Panc1 (cell line): ENCODE results near the gene UCP3. TPM values are rescaled to one million over a fixed set of nuclear protein-coding genes. Genes with fewer than 3 reads are reported as not detected.

Experiments
- ATAC-seq: fragments of 200-7000 bp; cut with Tn5 transposase; 2 replicates; pipeline ENCODE4 v1.9.1; 2020; ENCODE audit warnings: mild to moderate bottlenecking, moderate library complexity
- BruUV-seq: library from RNA; stranded (reverse); fragments of 400-500 nt; replicated peaks from 2 replicates; lab custom pipeline; 2021; lab: Mats Ljungman, UMichigan
- CTCF ChIA-PET: fragments of 300-600 bp; sonication (Branson Sonifier 250); formaldehyde crosslinking; loops from one replicate; lab custom pipeline; 2022; ENCODE audit warnings: antibody characterized with exemption; lab: Charles Lee
- POLR2A ChIA-PET: fragments of 300-600 bp; sonication (Branson Sonifier 250); formaldehyde crosslinking; loops from one replicate; lab custom pipeline; 2022; ENCODE audit warnings: antibody characterized with exemption; lab: Charles Lee
- DNase-seq: peaks from one replicate; pipeline ENCODE4 v3.0.0-alpha.2; 2010; ENCODE audit warnings: low read depth, low spot score
- H3K27ac ChIP-seq: 2 replicates; pipeline ENCODE4 v1.5.1; 2011; ENCODE audit warnings: mild to moderate bottlenecking, low read length, inconsistent platforms
- H3K27me3 ChIP-seq: fragments of 200-500 bp; sonication (Bioruptor generic); 2 replicates; pipeline ENCODE4 v1.6.0; 2014; ENCODE audit warnings: low read length, inconsistent platforms; ENCODE audit not compliant: control insufficient read depth, insufficient read depth
- H3K36me3 ChIP-seq: fragments of 200-500 bp; sonication (Bioruptor generic); 2 replicates; pipeline ENCODE4 v1.5.1; 2014; ENCODE audit warnings: inconsistent platforms, mild to moderate bottlenecking, low read length, moderate library complexity; ENCODE audit not compliant: control insufficient read depth, insufficient read depth
- H3K4me1 ChIP-seq: 2 replicates; pipeline ENCODE4 v1.5.1; 2011; ENCODE audit warnings: inconsistent platforms, mild to moderate bottlenecking, low read length, moderate library complexity; ENCODE audit not compliant: control insufficient read depth, insufficient read depth
- H3K4me3 ChIP-seq, 2 experiments: 2 replicates each; pipeline ENCODE4 v1.5.1; 2011 to 2012; ENCODE audit warnings: low read depth in 2 of 2, low read length in 2 of 2, mild to moderate bottlenecking in 2 of 2, inconsistent platforms in 1 of 2, moderate library complexity in 1 of 2
- H3K9me3 ChIP-seq: fragments of 200-500 bp; sonication (Bioruptor generic); 2 replicates; pipeline ENCODE4 v1.5.1; 2014; ENCODE audit warnings: low read depth, mild to moderate bottlenecking, inconsistent platforms, low read length, moderate library complexity; ENCODE audit not compliant: control insufficient read depth, insufficient read depth
- CTCF ChIP-seq: fragments of 450-650 bp; IDR thresholded peaks from 2 replicates; pipeline ENCODE4 v1.5.1; 2017; ENCODE audit warnings: mild to moderate bottlenecking
- POLR2AphosphoS5 ChIP-seq: IDR thresholded peaks from 2 replicates; pipeline ENCODE4 v1.6.1; 2012; ENCODE audit warnings: mild to moderate bottlenecking, low read depth, low read length, moderate library complexity
- REST ChIP-seq, 2 experiments: IDR thresholded peaks; 2 replicates each; pipeline ENCODE4 v1.6.1; 2011 to 2012; ENCODE audit warnings: low read depth in 2 of 2, control low read depth in 1 of 2, low read length in 1 of 2, mild to moderate bottlenecking in 1 of 2, moderate library complexity in 1 of 2; ENCODE audit not compliant: insufficient read depth in 1 of 2
- SIN3A ChIP-seq: IDR thresholded peaks from 2 replicates; pipeline ENCODE4 v1.6.1; 2012; ENCODE audit warnings: low read depth, mild to moderate bottlenecking, low read length, moderate library complexity, borderline replicate concordance; ENCODE audit not compliant: insufficient read depth
- TCF7L2 ChIP-seq: IDR thresholded peaks from 2 replicates; pipeline ENCODE4 v1.6.1; 2011; ENCODE audit warnings: mild to moderate bottlenecking, low read depth, low read length, inconsistent platforms
- in situ Hi-C: cut with HindIII; loops from 2 replicates; pipeline ENCODE4 v1.10.0; 2016; ENCODE audit warnings: low sequenced_read_pairs, low pct_unique_long_range_greater_than_20kb
- intact Hi-C: fragments of 100-400 bp; cut with micrococcal nuclease; formaldehyde crosslinking; loops from one replicate; pipeline ENCODE4 v1.10.0; 2022; ENCODE audit not compliant: unreplicated experiment
- total RNA-seq: library from RNA; stranded (reverse); gene quantifications from one replicate; pipeline ENCODE4 v1.2.1, GENCODE V29; 2021; ENCODE audit not compliant: unreplicated experiment

Gene UCP3
- total RNA-seq, 1 experiment from 2014 or later: 0.46 TPM

GRCh38 chr11:74009230-74009547 is 304 bp upstream of the UCP3 start:
- H3K4me3 ChIP-seq: no peak overlapping the region
- no peak overlapping the region for H3K27ac ChIP-seq
- TF ChIP-seq CTCF: no peak
- no peak for TF ChIP-seq TCF7L2
- no peak for TF ChIP-seq POLR2AphosphoS5
- no peak for TF ChIP-seq SIN3A
- TF ChIP-seq REST (IDR thresholded peaks at IDR 0.05; ENCODE audit: insufficient read depth in 1 of 2, low read depth in 2 of 2, low read length in 1 of 2): no peak
- H3K4me1 ChIP-seq: no peaks in the 10 kb centered on the region
- in situ Hi-C loops: no loop called here
- no TSS peak for BruUV-seq
- POLR2A ChIA-PET: no interaction called here
- no peaks in the 10 kb centered on the region for H3K9me3 ChIP-seq
- no peaks in the 10 kb centered on the region for H3K36me3 ChIP-seq
- no peaks in the 10 kb centered on the region for H3K27me3 ChIP-seq
- no peak for DNase-seq
- intact Hi-C loops: no loop called here
- no peak for ATAC-seq
- CTCF ChIA-PET: no interaction called here

- Histone ChIP-seq H3K4me3 (no peak overlapping the region), H3K4me1 (no peaks in the 10 kb centered on the region), H3K9me3 (no peaks in the 10 kb centered on the region), H3K27me3 (no peaks in the 10 kb centered on the region), H3K27ac (no peak overlapping the region), H3K36me3 (no peaks in the 10 kb centered on the region)
- no TSS peak for BruUV-seq
- ChIA-PET CTCF (no interaction called here), POLR2A (no interaction called here)
- intact Hi-C loops (no loop called here), in situ Hi-C loops (no loop called here)
- TF ChIP-seq TCF7L2 (no peak), POLR2AphosphoS5 (no peak), REST (IDR thresholded peaks at IDR 0.05; ENCODE audit: insufficient read depth in 1 of 2, low read depth in 2 of 2, low read length in 1 of 2) (no peak), SIN3A (no peak), CTCF (no peak)
- DNase-seq (no peak), ATAC-seq (no peak)
These were observed 1.1 kb downstream of the UCP3 start for GRCh38 chr11:74007691-74008372.
